Neural cell (in vitro differentiated cells): ENCODE results near the gene DHFR.

Experiments used
- CTCF ChIP-seq: fragments of 450-650 bp; IDR thresholded peaks from 2 replicates; pipeline ENCODE4 v1.5.1; 2014; ENCODE audit warnings: antibody characterized with exemption, mild to moderate bottlenecking, moderate library complexity; ENCODE audit not compliant: poor library complexity, severe bottlenecking
- RAD21 ChIP-seq: fragments of 450-650 bp; conservative IDR thresholded peaks from 2 replicates; pipeline ENCODE4 v1.6.1; 2014; ENCODE audit warnings: antibody characterized with exemption, mild to moderate bottlenecking, moderate library complexity

- TF ChIP-seq RAD21, result no peak
- no peak for TF ChIP-seq CTCF
Observed at GRCh38 chr5:80703291-80703690, 48.5 kb upstream of the DHFR start.
